ENCODE results near the gene CRYGD. TPM values are rescaled to one million over a fixed set of nuclear protein-coding genes. Genes with fewer than 3 reads are reported as not detected.

CRYGD gene
- total and polyA plus RNA-seq, 2 of the 4 experiments (the other 2 are of a cell fraction), result not detected

- Histone ChIP-seq H3K9me3 (ENCODE audit: control insufficient read depth, insufficient read depth, low read length) (no peaks in the 10 kb centered on the region), H3K4me1 (ENCODE audit: control insufficient read depth, insufficient read depth, low read length) (no peaks in the 10 kb centered on the region), H3K4me2 (ENCODE audit: low read depth, low read length) (no peak within 1 kb of the TSS), H3K23ac (ENCODE audit: low read depth, low read length) (no peak within 1 kb of the TSS), H2BK15ac (ENCODE audit: low read depth, low read length) (no peak within 1 kb of the TSS), H3K36me3 (ENCODE audit: control insufficient read depth, insufficient read depth, low read length) (no peaks in the 10 kb centered on the region), H4K8ac (ENCODE audit: low read depth in 2 of 2, low read length in 2 of 2) (no peak within 1 kb of the TSS), H4K20me1 (ENCODE audit: insufficient read depth, low read length) (no peaks in the 10 kb centered on the region), H2BK20ac (ENCODE audit: low read depth, low read length) (no peak within 1 kb of the TSS), H2BK120ac (ENCODE audit: low read depth, low read length) (no peak within 1 kb of the TSS), H3K9ac (ENCODE audit: low read depth, low read length) (no peak within 1 kb of the TSS), H3K18ac (ENCODE audit: low read depth, low read length) (no peak within 1 kb of the TSS), H2BK5ac (ENCODE audit: low read depth, low read length, poor library complexity, severe bottlenecking) (no peak within 1 kb of the TSS), H3K14ac (replicated peaks; ENCODE audit: low read depth, low read length) (no peak within 1 kb of the TSS), H3K4ac (ENCODE audit: low read depth, low read length) (no peak within 1 kb of the TSS), H3K27me3 (ENCODE audit: control insufficient read depth, insufficient read depth, low read length) (peaks cover 5% of the 10 kb centered on the region; the same call in 1 of the 2 replicates), H2AFZ (replicated peaks; ENCODE audit: low read length, poor library complexity) (no peak within 1 kb of the TSS), H4K5ac (ENCODE audit: low read depth, low read length) (no peak within 1 kb of the TSS), H3K56ac (ENCODE audit: extremely low read depth, insufficient read depth, low read length) (no peak within 1 kb of the TSS), H2AK9ac (replicated peaks; ENCODE audit: low read depth, low read length, poor library complexity) (no peak within 1 kb of the TSS), H3K4me3 (ENCODE audit: insufficient read depth, low read depth, low read length) (no peak within 1 kb of the TSS), H3K9me1 (ENCODE audit: insufficient read depth, low read length) (no peaks in the 10 kb centered on the region), H3K27ac (ENCODE audit: insufficient read depth, low read length) (no peak within 1 kb of the TSS), H3K79me1 (ENCODE audit: low read depth in 1 of 2, low read length in 2 of 2) (no peaks in the 10 kb centered on the region), H4K91ac (ENCODE audit: insufficient read depth, low read depth, low read length) (no peak within 1 kb of the TSS), H2AK5ac (ENCODE audit: low read depth, low read length) (no peak within 1 kb of the TSS)
- dilution Hi-C loops (cut with HindIII; ENCODE audit: low sequenced_read_pairs, unreplicated experiment) (no loop called here), in situ Hi-C loops (cut with MboI; ENCODE audit: low sequenced_read_pairs) (no loop called here), intact Hi-C loops (cut with micrococcal nuclease) (no loop called here)
- ATAC-seq (ENCODE audit: low read depth) (no peak), DNase-seq (no peak)
- TF ChIP-seq USF2 (IDR thresholded peaks at IDR 0.05; ENCODE audit: low read depth, low read length), result no peak
- no peak for TF ChIP-seq BHLHE40 (IDR thresholded peaks at IDR 0.05; ENCODE audit: low read depth, low read length)
- TF ChIP-seq RFX5 (IDR thresholded peaks at IDR 0.05; ENCODE audit: low read depth, low read length), result no peak
- no peak for TF ChIP-seq CHD1 (IDR thresholded peaks at IDR 0.05; ENCODE audit: low read depth, low read length)
- no peak for TF ChIP-seq FOS (IDR thresholded peaks at IDR 0.05; ENCODE audit: low read depth, low read length)
- TF ChIP-seq MXI1 (IDR thresholded peaks at IDR 0.05; ENCODE audit: borderline replicate concordance, low read depth, low read length), result no peak
- no peak for TF ChIP-seq RAD21 (IDR thresholded peaks at IDR 0.05; ENCODE audit: low read length)
- no peak for TF ChIP-seq ELK1 (IDR thresholded peaks at IDR 0.05; ENCODE audit: borderline replicate concordance, low read depth, low read length)
- no peak for TF ChIP-seq SMC3 (IDR thresholded peaks at IDR 0.05; ENCODE audit: low read depth, low read length)
- TF ChIP-seq RCOR1 (IDR thresholded peaks at IDR 0.05; ENCODE audit: insufficient replicate concordance, low read length), result no peak
- TF ChIP-seq CEBPB (IDR thresholded peaks at IDR 0.05; ENCODE audit: low read depth, low read length), result no peak
- 33% methylated on average over 2 of the region's 19 CpGs; no CpG with 5 or more reads in 1 of the 2 experiments for WGBS, 2 experiments (ENCODE audit: extremely low coverage in 2 of 2, insufficient read length in 1 of 2)
- POLR2A ChIA-PET (ENCODE audit: unreplicated experiment), result no interaction called here
- BruUV-seq (replicated peaks), result no TSS peak
- CTCF ChIA-PET, result interaction anchor here (1.0 kb wide), 1 partner anchor 18 kb away, joined by 3 read pairs; no protein-coding TSS in a partner anchor
Measured at GRCh38 chr2:208129744-208130711, 5.7 kb upstream of the CRYGD start, which contains the start of gene CRYGC. Gene CRYGC (minus strand): TSS chr2:208129828. CDS start chr2:208129792, 36 bp downstream.

Data from IMR-90 (cell line).